H9 (cell line): ENCODE measurements around the gene IL5. TPM values are rescaled to one million over a fixed set of nuclear protein-coding genes. Genes with fewer than 3 reads are reported as not detected.

Experiments used
- DNase-seq: peaks from one replicate; pipeline ENCODE4 v3.0.0-alpha.2; 2017
- H2AFZ ChIP-seq: one replicate; pipeline ENCODE4 v1.6.1; 2013; ENCODE audit warnings: mild to moderate bottlenecking, low read length, control low read depth, moderate library complexity
- H2AK5ac ChIP-seq: 2 replicates; pipeline ENCODE4 v1.6.1; 2013; ENCODE audit warnings: low read length, control low read depth, mixed read lengths; ENCODE audit not compliant: insufficient read length
- H2BK120ac ChIP-seq: one replicate; pipeline ENCODE4 v1.6.1; 2013; ENCODE audit warnings: low read depth, mild to moderate bottlenecking, low read length, control low read depth, inconsistent platforms; ENCODE audit not compliant: poor library complexity, severe bottlenecking
- H2BK12ac ChIP-seq: 2 replicates; pipeline ENCODE4 v1.6.1; 2013; ENCODE audit warnings: low read length, control low read depth, mixed read lengths, low read depth; ENCODE audit not compliant: insufficient read length
- H2BK15ac ChIP-seq: 2 replicates; pipeline ENCODE4 v1.6.1; 2013; ENCODE audit warnings: low read depth, low read length, control low read depth
- H2BK20ac ChIP-seq: one replicate; pipeline ENCODE4 v1.6.1; 2013; ENCODE audit warnings: low read depth, mild to moderate bottlenecking, low read length, control low read depth, inconsistent platforms; ENCODE audit not compliant: poor library complexity, severe bottlenecking
- H2BK5ac ChIP-seq: 2 replicates; pipeline ENCODE4 v1.6.1; 2013; ENCODE audit warnings: low read length, control low read depth, mixed read lengths; ENCODE audit not compliant: insufficient read length
- H3K14ac ChIP-seq: 2 replicates; pipeline ENCODE4 v1.6.1; 2013; ENCODE audit warnings: low read length, control low read depth; ENCODE audit not compliant: insufficient read depth
- H3K18ac ChIP-seq: 2 replicates; pipeline ENCODE4 v1.6.1; 2013; ENCODE audit warnings: low read depth, mild to moderate bottlenecking, mixed read lengths, low read length, control low read depth; ENCODE audit not compliant: insufficient read length
- H3K23ac ChIP-seq: 2 replicates; pipeline ENCODE4 v1.6.1; 2013; ENCODE audit warnings: low read length, control low read depth, mixed read lengths, low read depth; ENCODE audit not compliant: insufficient read length
- H3K23me2 ChIP-seq: 2 replicates; pipeline ENCODE4 v1.6.1; 2013; ENCODE audit warnings: low read depth, mild to moderate bottlenecking, mixed read lengths, low read length, control low read depth; ENCODE audit not compliant: insufficient read length, poor library complexity, severe bottlenecking
- H3K27ac ChIP-seq: 2 replicates; pipeline ENCODE4 v1.5.1; 2013; ENCODE audit warnings: low read length, control low read depth, mixed read lengths, low read depth; ENCODE audit not compliant: insufficient read length
- H3K27me3 ChIP-seq: 2 replicates; pipeline ENCODE4 v1.6.1; 2013; ENCODE audit warnings: low read length, control low read depth, inconsistent platforms; ENCODE audit not compliant: insufficient read depth
- H3K4ac ChIP-seq: 2 replicates; pipeline ENCODE4 v1.6.1; 2013; ENCODE audit warnings: low read depth, mild to moderate bottlenecking, control low read depth, inconsistent platforms, low read length, moderate library complexity
- H3K4me1 ChIP-seq: 2 replicates; pipeline ENCODE4 v1.6.1; 2013; ENCODE audit warnings: low read length, control low read depth, inconsistent platforms; ENCODE audit not compliant: insufficient read depth
- H3K4me2 ChIP-seq: 2 replicates; pipeline ENCODE4 v1.6.1; 2013; ENCODE audit warnings: low read length, control low read depth, mixed read lengths; ENCODE audit not compliant: insufficient read length, insufficient read depth
- H3K56ac ChIP-seq: 2 replicates; pipeline ENCODE4 v1.6.1; 2013; ENCODE audit warnings: low read depth, mild to moderate bottlenecking, mixed read lengths, low read length, control low read depth; ENCODE audit not compliant: insufficient read length
- H3K79me1 ChIP-seq: 2 replicates; pipeline ENCODE4 v1.6.1; 2013; ENCODE audit warnings: low read depth, mild to moderate bottlenecking, moderate library complexity, low read length, control low read depth, inconsistent platforms; ENCODE audit not compliant: insufficient read depth, poor library complexity, severe bottlenecking
- H3K79me2 ChIP-seq: 2 replicates; pipeline ENCODE4 v1.6.1; 2013; ENCODE audit warnings: low read length, control low read depth, inconsistent platforms; ENCODE audit not compliant: insufficient read depth
- H3K9ac ChIP-seq: 2 replicates; pipeline ENCODE4 v1.6.1; 2013; ENCODE audit warnings: low read length, control low read depth, mixed read lengths; ENCODE audit not compliant: insufficient read length; ENCODE audit errors: extremely low read depth
- H3K9me3 ChIP-seq: one replicate; pipeline ENCODE4 v1.6.1; 2013; ENCODE audit warnings: low read depth, low read length, inconsistent platforms; ENCODE audit not compliant: control insufficient read depth
- H3T11ph ChIP-seq: one replicate; pipeline ENCODE4 v1.6.1; 2013; ENCODE audit warnings: mild to moderate bottlenecking, low read length, control low read depth, inconsistent platforms
- H4K20me1 ChIP-seq: one replicate; pipeline ENCODE4 v1.6.1; 2013; ENCODE audit not compliant: control insufficient read depth, insufficient read length, insufficient read depth
- H4K5ac ChIP-seq: 2 replicates; pipeline ENCODE4 v1.6.1; 2013; ENCODE audit warnings: low read depth, mild to moderate bottlenecking, mixed read lengths, low read length, control low read depth; ENCODE audit not compliant: insufficient read length
- H4K8ac ChIP-seq: replicated peaks from 2 replicates; pipeline ENCODE4 v1.6.1; 2013; ENCODE audit warnings: low read length, control low read depth, mixed read lengths, low read depth; ENCODE audit not compliant: insufficient read length
- H4K91ac ChIP-seq: 2 replicates; pipeline ENCODE4 v1.6.1; 2013; ENCODE audit warnings: low read depth, mild to moderate bottlenecking, moderate library complexity, mixed read lengths, low read length, control low read depth; ENCODE audit not compliant: insufficient read length
- H3K27ac Mint-ChIP-seq, 3 experiments: 2 replicates in 2 of 3; 3 replicates in 1 of 3; pipeline ENCODE4 v1.8.0; 2020 to 2021; ENCODE audit warnings: mixed read lengths in 3 of 3, mild to moderate bottlenecking in 1 of 3, moderate library complexity in 1 of 3
- H3K27me3 Mint-ChIP-seq: 2 replicates; pipeline ENCODE4 v1.8.0; 2021; ENCODE audit warnings: low read depth, mild to moderate bottlenecking, moderate library complexity, mixed read lengths
- H3K36me3 Mint-ChIP-seq, 3 experiments: 2 replicates in 2 of 3; 3 replicates in 1 of 3; pipeline ENCODE4 v1.8.0; 2020 to 2021; ENCODE audit warnings: low read depth in 3 of 3, mixed read lengths in 3 of 3; ENCODE audit not compliant: insufficient read depth in 1 of 3
- H3K4me1 Mint-ChIP-seq, 2 experiments: 2 replicates each; pipeline ENCODE4 v1.8.0; 2020; ENCODE audit warnings: mixed read lengths in 2 of 2
- H3K4me3 Mint-ChIP-seq, 2 experiments: 2 replicates in 1 of 2; 3 replicates in 1 of 2; pipeline ENCODE4 v1.8.0; 2020 to 2021; ENCODE audit warnings: mild to moderate bottlenecking in 2 of 2, mixed read lengths in 2 of 2, moderate library complexity in 1 of 2
- H3K9me3 Mint-ChIP-seq, 2 experiments: 2 replicates in 1 of 2; 3 replicates in 1 of 2; pipeline ENCODE4 v1.8.0; 2020; ENCODE audit warnings: mild to moderate bottlenecking in 2 of 2, mixed read lengths in 2 of 2, moderate library complexity in 1 of 2
- WGBS: extraction: QIAGEN DNeasy Blood & Tissue Kit; methylation state at CpG from one replicate; pipeline ENCODE4 v1.1.7; 2013; ENCODE audit warnings: missing lambda C conversion rate, low lambda C conversion rate, mixed read lengths; ENCODE audit not compliant: insufficient read length; ENCODE audit errors: extremely low coverage; 5-methylcytosine and 5-hydroxymethylcytosine counted together
- total RNA-seq: library from RNA; stranded (reverse); gene quantifications from 2 replicates; pipeline ENCODE4 v1.2.1, GENCODE V29; 2021
- TF ChIP-seq, protein P1 (sequence below): fragments of 200-600 bp; sonication (generic); conservative IDR thresholded peaks from 3 replicates; pipeline ENCODE4 v1.8.0; 2021; ENCODE audit warnings: antibody characterized with exemption, mild to moderate bottlenecking

IL5 gene
- total RNA-seq, 1 experiment from 2014 or later: not detected

DNA sequence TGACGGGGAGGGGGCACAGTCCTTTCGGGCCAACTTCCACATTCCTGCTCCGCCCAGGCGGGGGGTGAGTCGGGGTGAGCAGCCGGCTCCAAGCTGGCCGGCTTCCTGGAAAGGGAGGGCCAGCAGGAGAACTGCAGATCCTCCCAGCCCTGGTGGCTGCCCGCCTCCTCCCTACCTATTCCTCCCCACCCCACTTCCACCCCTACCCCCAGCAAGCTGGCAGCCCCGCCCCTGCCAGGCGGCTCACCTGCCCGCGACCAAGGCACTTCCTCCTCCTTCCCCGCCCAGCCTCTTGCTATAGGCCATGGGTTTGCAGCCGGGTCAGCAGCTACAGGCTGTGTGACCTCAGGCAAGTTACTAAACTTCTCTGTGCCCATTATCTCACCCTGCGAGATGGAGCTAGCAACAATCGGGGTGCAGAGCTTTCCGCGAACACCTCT, 47.1 kb downstream of the IL5 start:
- H4K91ac ChIP-seq: no peak overlapping the region
- Mint-ChIP-seq H3K27me3 (peaks cover 28% of the 10 kb centered on the region), H3K9me3 (no peaks in the 10 kb centered on the region), H3K4me1 (peaks cover 23 to 24% of the 10 kb centered on the region in 2 experiments), H3K4me3 (peak overlapping the region; percentile 82 to 92), H3K36me3 (no peaks in the 10 kb centered on the region), H3K27ac (peak overlapping the region in 2 of 3 experiments; percentile 65 to 93; a peak in 3 of 7 replicates)
- peak overlapping the region; percentile 55 for H3K4me2 ChIP-seq
- WGBS: no CpG with 5 or more reads among the region's 18 CpGs
- H2BK20ac ChIP-seq: no peak overlapping the region
- H3K4me1 ChIP-seq: 0 out of 2 replicates have a peak, but pooled peaks cover 3% of the 10 kb centered on the region
- H3K27ac ChIP-seq: no peak overlapping the region
- H3K23ac ChIP-seq: no peak overlapping the region
- H3K18ac ChIP-seq: peak overlapping the region; percentile 82
- TF ChIP-seq, protein P1, sequence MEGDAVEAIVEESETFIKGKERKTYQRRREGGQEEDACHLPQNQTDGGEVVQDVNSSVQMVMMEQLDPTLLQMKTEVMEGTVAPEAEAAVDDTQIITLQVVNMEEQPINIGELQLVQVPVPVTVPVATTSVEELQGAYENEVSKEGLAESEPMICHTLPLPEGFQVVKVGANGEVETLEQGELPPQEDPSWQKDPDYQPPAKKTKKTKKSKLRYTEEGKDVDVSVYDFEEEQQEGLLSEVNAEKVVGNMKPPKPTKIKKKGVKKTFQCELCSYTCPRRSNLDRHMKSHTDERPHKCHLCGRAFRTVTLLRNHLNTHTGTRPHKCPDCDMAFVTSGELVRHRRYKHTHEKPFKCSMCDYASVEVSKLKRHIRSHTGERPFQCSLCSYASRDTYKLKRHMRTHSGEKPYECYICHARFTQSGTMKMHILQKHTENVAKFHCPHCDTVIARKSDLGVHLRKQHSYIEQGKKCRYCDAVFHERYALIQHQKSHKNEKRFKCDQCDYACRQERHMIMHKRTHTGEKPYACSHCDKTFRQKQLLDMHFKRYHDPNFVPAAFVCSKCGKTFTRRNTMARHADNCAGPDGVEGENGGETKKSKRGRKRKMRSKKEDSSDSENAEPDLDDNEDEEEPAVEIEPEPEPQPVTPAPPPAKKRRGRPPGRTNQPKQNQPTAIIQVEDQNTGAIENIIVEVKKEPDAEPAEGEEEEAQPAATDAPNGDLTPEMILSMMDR: no peak
- H2BK15ac ChIP-seq: no peak overlapping the region
- no peak overlapping the region for H2BK12ac ChIP-seq
- no peaks in the 10 kb centered on the region for H4K20me1 ChIP-seq
- no peaks in the 10 kb centered on the region for H3K79me1 ChIP-seq
- no peak overlapping the region for H4K8ac ChIP-seq
- no peaks in the 10 kb centered on the region for H3K9me3 ChIP-seq
- peaks cover 16% of the 10 kb centered on the region for H3K23me2 ChIP-seq
- H2BK5ac ChIP-seq: no peak overlapping the region
- H3K9ac ChIP-seq: no peak overlapping the region
- H3K79me2 ChIP-seq: no peaks in the 10 kb centered on the region
- no peak overlapping the region for H2AK5ac ChIP-seq
- H3K4ac ChIP-seq: no peak overlapping the region
- peak; percentile 98 for DNase-seq
- no peak overlapping the region for H3T11ph ChIP-seq
- H3K14ac ChIP-seq: peak overlapping the region; percentile 89
- H3K27me3 ChIP-seq: no peaks in the 10 kb centered on the region; the same call in 1 of the 2 replicates
- H2BK120ac ChIP-seq: no peak overlapping the region
- no peak overlapping the region for H2AFZ ChIP-seq
- no peak overlapping the region for H4K5ac ChIP-seq
- H3K56ac ChIP-seq: no peak overlapping the region
